Measurements from ENCODE around the gene NUDT6. TPM values are rescaled to one million over a fixed set of nuclear protein-coding genes. Genes with fewer than 3 reads are reported as not detected.
A peak's percentile ranks its signal among the peaks of the same experiment; 100 is the strongest.
"Not testable (repeated sequence)": the region's sequence is repeated elsewhere in the genome, so short reads cannot be mapped to it uniquely, and the experiment has no call there.

Gene NUDT6
- total RNA-seq, 1 experiment from 2014 or later = 27.6 TPM

GRCh38 chr4:122890147-122890795 lies 32.1 kb downstream of the NUDT6 start:
- no peak for DNase-seq (ENCODE audit: low read depth)
- in situ Hi-C loops (cut with HindIII; ENCODE audit: low pct_unique_long_range_greater_than_20kb, low sequenced_read_pairs) = no loop called here

DNA sequence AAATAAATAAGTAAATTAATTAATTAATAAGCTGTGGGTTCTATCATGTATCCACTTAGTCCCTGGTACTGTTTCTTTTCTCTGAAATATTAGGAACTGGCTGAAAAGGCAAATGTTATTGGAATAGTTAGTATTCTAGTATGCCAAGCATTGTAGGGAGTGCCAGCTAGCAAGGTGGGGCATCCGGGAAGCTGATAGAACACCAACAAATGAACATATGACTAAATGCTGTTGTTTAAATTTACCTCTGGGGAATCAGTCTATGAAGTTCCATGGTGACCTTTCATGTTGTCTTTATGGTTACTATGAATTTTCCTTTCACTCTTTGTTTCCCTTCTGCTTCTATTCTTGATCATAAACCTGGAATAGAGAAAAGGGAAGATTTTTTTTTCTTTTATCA lies 32.7 kb downstream of the NUDT6 start:
- in situ Hi-C loops (cut with HindIII; ENCODE audit: low pct_unique_long_range_greater_than_20kb, low sequenced_read_pairs) = no loop called here
- DNase-seq (ENCODE audit: low read depth) = no peak

GRCh38 chr4:122884499-122884898 lies 37.9 kb downstream of the NUDT6 start:
- no peak for DNase-seq (ENCODE audit: low read depth)
- in situ Hi-C loops (cut with HindIII; ENCODE audit: low pct_unique_long_range_greater_than_20kb, low sequenced_read_pairs) = no loop called here

GRCh38 chr4:122882857-122883735 lies 39.3 kb downstream of the NUDT6 start:
- in situ Hi-C loops (cut with HindIII; ENCODE audit: low pct_unique_long_range_greater_than_20kb, low sequenced_read_pairs) = no loop called here
- DNase-seq (ENCODE audit: low read depth) = no peak

DNA sequence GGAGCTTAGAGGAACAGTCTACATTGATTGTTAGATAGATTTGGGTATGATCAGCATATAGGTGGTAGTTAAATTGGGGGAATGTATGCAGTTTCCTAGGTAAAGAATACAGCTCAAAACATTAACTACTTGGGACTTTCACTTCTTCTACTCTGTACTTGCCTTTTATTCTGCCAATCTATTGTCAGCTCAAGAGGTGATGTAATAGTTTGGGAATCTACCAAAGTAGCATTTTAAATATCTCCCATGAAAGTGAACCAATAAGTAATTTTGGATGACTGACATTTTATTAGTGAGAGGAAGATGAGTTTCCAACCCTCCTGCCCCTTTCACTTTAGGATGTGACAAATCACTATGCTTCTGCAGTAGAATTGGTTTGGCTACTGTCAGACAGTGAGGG lies 43.4 kb downstream of the NUDT6 start:
- DNase-seq (ENCODE audit: low read depth) = no peak
- in situ Hi-C loops (cut with HindIII; ENCODE audit: low pct_unique_long_range_greater_than_20kb, low sequenced_read_pairs) = no loop called here

- in situ Hi-C loops (cut with HindIII; ENCODE audit: low pct_unique_long_range_greater_than_20kb, low sequenced_read_pairs) = no loop called here
- DNase-seq (ENCODE audit: low read depth) = no peak
These were observed 45.9 kb downstream of the NUDT6 start for GRCh38 chr4:122876456-122876855.

DNA sequence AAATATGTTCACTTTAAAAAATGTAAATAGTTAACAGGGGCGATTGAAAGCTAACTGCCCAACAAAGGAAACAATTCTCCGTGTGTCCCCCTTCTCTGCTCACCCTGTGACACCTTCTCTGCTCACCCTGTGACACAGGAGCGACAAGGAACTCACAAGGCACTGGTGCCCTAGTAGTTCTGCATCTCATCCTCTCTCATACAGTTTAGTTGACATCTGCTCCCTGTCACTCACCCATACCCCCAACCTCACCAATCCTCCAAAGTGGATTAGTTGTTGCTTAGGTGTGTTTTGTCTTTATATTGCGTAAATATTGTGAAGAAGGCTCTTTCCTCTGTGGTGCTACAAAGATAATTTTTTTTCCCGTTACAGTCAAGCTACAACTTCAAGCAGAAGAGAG lies 46.4 kb downstream of the NUDT6 start:
- DNase-seq (ENCODE audit: low read depth) = no peak
- in situ Hi-C loops (cut with HindIII; ENCODE audit: low pct_unique_long_range_greater_than_20kb, low sequenced_read_pairs) = no loop called here

DNA sequence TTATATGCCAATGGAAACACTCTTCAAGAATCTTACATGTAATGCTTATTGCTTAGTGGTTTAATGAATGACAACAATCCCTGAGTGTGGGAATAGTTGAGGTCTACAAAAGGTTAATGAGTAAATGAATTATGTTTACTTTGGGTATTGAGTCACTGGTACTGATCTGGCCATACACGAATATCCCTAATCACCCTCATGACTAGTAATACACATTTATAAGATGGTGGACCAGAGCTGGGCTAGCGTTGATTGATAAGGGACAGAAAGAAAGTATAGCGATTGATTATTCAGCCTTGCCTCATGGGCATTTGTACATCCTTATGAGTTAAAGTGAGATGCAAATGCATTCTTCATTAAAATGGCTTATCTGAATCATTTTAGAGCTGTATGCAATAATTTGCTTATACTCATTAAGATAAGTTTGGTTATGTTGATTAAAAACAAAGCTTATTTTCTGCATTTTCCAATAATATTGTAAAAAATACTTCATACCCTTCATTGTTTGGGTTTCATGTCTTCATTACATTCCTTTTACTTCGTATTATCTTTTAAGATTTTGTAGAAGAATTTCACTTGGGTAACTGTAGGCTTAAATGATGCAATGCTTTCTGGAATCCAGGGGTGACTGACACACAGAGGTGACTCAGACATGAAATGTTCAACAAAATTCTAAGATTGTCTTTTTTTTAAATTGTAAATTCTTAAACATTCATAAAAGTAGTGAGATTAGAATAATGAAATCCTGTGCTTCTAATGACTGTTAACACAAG lies 48.4 kb downstream of the NUDT6 start:
- in situ Hi-C loops (cut with HindIII; ENCODE audit: low pct_unique_long_range_greater_than_20kb, low sequenced_read_pairs) = no loop called here
- DNase-seq (ENCODE audit: low read depth) = peak; percentile 82

DNA sequence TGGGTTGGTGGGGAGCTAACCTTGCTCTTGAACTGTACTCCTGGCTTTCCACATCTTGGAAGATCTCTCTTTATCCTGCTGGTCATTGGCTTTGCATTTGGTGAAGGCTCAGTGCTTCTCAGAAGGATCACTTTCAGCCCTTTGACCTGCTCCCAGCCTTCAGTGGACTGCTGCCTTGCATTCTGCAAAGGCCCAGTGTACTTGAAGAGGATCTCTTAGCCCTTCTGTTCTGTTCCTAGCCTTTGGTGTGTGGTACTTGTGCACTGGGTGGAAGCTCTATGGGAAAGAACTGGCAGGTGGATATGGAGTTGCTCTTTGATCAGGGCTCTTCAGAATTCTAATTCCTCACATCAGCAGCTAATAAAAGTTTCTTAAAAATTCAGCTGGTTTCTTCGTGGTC lies 49.3 kb downstream of the NUDT6 start:
- in situ Hi-C loops (cut with HindIII; ENCODE audit: low pct_unique_long_range_greater_than_20kb, low sequenced_read_pairs) = no loop called here
- peak; percentile 27 for DNase-seq (ENCODE audit: low read depth)

- in situ Hi-C loops (cut with HindIII; ENCODE audit: low pct_unique_long_range_greater_than_20kb, low sequenced_read_pairs) = not testable (repeated sequence)
These were observed 54.2 kb downstream of the NUDT6 start for GRCh38 chr4:122868235-122868634.

DNA sequence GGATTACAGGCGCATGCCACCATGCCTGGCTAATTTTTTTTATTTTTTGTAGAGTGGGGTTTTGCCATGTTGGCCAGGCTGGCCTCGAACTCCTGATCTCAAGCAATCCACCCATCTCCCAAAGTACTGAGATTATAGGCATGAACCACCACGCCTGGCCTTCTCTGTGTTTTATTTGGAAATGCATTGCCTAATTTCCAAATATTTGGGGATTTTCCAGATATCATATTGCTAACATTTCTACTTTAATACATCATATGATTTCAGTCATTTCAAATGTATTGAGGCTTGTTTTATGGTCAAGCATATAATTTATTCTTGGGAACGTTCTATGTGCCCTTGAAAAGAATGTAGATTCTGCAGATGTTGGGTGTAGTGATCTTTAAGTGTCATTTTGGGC lies 57.0 kb downstream of the NUDT6 start:
- in situ Hi-C loops (cut with HindIII; ENCODE audit: low pct_unique_long_range_greater_than_20kb, low sequenced_read_pairs) = no loop called here
- DNase-seq (ENCODE audit: low read depth) = no peak

More at GRCh38 chr4:122868235-122868634, 54.2 kb downstream of the NUDT6 start:
- DNase-seq (ENCODE audit: low read depth) = not testable (repeated sequence)

DNA sequence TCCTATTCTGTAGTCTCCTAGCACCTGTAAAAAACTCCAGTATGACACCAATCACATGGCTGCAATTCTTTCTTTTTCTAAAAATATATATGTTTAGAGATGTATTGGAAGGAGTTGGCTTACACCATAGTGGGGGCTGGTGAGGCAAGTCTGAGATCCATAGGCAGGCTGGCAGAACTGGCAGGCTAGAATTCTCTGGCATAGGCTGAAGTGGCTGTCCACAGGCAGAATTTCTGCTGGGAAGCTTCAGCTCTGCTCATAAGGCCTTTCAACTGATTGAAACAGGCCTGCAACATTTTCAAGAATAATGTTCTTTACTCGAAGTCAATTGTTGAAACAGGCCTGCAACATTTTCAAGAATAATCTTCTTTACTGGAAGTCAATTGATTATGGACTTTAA lies 58.8 kb downstream of the NUDT6 start:
- in situ Hi-C loops (cut with HindIII; ENCODE audit: low pct_unique_long_range_greater_than_20kb, low sequenced_read_pairs) = no loop called here
- DNase-seq (ENCODE audit: low read depth) = no peak

DNA sequence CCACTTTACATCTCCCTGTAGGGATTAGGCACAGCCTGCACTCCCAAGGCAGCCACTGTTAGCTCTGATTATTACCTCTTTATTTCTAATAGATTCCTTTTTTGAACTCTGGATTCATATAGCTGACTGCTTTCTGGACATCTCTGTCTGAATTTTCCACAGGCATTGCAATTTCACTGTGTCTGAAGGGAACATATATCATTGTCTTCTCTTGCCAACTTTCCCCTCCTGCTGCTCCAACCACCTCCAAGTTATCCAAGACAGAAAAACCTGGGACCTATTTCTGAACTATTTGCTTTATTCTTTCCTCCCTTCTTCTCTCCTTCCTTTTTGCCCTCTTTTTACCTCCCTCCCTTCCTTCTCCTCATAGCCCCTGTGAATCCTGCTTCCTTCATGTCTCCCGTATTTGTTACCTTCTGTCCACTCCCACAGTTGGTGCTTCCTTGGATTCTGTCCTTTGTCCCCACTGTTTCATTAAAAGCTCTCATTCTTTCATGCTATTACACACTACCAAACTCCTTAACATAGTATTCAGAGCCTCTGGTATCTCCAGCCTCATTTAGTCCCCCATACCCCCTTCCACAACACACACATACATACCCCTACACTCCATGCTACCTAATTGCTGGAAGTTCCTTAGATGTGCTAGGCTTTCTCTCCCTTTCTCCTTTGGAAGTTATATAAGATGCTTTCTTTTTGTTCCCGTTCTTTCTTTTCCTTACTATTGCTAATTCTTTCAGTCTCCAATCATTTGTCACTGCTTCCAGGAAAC lies 61.0 kb downstream of the NUDT6 start:
- in situ Hi-C loops (cut with HindIII; ENCODE audit: low pct_unique_long_range_greater_than_20kb, low sequenced_read_pairs) = no loop called here
- no peak for DNase-seq (ENCODE audit: low read depth)

DNA sequence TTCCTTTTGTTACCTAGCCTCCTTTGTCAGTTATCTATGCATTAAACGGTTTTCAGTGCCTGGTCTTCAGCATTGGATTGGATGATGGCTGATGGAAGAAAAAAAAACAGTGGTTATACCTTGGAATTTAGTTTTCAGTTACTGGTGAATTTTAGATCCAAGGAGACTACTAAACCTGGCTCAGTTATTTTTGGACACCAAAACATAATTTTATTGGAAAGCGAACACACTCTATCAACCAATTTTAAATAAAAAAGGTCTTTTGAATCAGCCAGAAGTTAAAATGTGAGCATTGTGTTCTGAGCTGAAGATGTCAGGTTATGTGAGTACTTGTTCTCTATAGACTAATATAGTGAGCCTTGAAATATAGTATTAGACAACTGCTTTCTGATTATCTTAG lies 63.7 kb downstream of the NUDT6 start:
- in situ Hi-C loops (cut with HindIII; ENCODE audit: low pct_unique_long_range_greater_than_20kb, low sequenced_read_pairs) = no loop called here
- DNase-seq (ENCODE audit: low read depth) = no peak

- in situ Hi-C loops (cut with HindIII; ENCODE audit: low pct_unique_long_range_greater_than_20kb, low sequenced_read_pairs) = no loop called here
These were observed 65.2 kb downstream of the NUDT6 start for GRCh38 chr4:122857160-122857559.

GRCh38 chr4:122855353-122855890 lies 67.0 kb downstream of the NUDT6 start:
- no peak for DNase-seq (ENCODE audit: low read depth)
- in situ Hi-C loops (cut with HindIII; ENCODE audit: low pct_unique_long_range_greater_than_20kb, low sequenced_read_pairs) = no loop called here

More at GRCh38 chr4:122857160-122857559, 65.2 kb downstream of the NUDT6 start:
- no peak for DNase-seq (ENCODE audit: low read depth)

DNA sequence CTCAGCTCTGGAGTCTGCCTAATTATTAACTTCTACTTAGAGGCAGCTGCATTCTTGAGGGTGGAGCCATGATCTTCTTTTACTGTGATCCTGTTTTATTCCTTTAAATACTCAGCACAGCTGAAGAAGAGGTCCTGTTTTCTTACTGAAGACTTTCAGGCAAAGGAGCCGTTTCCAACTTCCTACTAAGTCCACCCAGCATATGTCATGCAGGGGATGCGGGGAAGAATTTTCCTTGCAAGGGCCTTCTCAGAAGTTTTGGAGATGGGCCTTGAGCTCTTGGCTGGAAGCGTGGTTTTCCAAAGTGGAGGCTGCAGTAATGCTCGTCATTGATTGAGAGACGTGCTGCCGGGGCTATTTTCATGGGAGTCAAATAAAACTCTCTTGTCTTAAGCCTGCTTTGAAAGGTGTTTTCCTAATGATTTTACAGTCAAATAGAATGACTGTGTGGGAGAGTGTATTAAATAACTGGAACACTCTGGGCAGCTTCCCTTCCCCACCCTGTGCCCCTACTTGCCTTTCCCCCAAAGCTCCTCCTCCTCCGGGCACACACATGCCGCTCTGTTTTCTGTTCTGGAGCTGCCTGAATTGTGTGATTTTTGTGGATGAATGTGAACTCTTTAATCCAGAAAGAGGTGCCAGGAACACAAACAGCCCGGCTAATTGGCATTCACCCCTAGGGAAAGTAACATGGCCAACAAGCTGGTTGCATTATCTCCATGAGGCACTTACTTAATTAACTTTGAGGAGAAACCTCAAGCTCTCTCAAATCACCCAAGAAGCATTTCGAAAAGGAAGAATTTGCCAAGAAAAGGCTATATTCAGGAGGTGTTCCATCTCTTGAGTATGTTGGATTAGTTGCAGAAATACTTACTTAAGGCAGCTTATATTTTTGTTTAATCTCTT lies 67.7 kb downstream of the NUDT6 start:
- in situ Hi-C loops (cut with HindIII; ENCODE audit: low pct_unique_long_range_greater_than_20kb, low sequenced_read_pairs) = no loop called here
- DNase-seq (ENCODE audit: low read depth) = peak; percentile 63
